Mononuclear cell (primary cell): Measurements from ENCODE around the gene GPC5. TPM values are rescaled to one million over a fixed set of nuclear protein-coding genes. Genes with fewer than 3 reads are reported as not detected.

Experiments used
- H3K27me3 ChIP-seq: 2 replicates; pipeline ENCODE4 v1.6.0; 2011; ENCODE audit warnings: low read length, control low read depth; ENCODE audit not compliant: insufficient read depth
- H3K4me1 ChIP-seq: 2 replicates; pipeline ENCODE4 v1.5.1; 2011; ENCODE audit warnings: mild to moderate bottlenecking, low read length, control low read depth; ENCODE audit not compliant: insufficient read depth
- H3K4me3 ChIP-seq: 2 replicates; pipeline ENCODE4 v1.5.1; 2011; ENCODE audit warnings: mild to moderate bottlenecking, low read length, moderate library complexity
- H3K9me3 ChIP-seq: 2 replicates; pipeline ENCODE4 v1.5.1; 2011; ENCODE audit warnings: low read depth, mild to moderate bottlenecking, control low read depth, low read length
- total RNA-seq: library from RNA; depleted of rRNA; stranded (reverse); fragments of >200 nt; gene quantifications from one replicate; pipeline ENCODE4 v1.2.3, GENCODE V29; 2012

The GPC5 gene
- total RNA-seq, 1 donor = 0.21 TPM

- H3K27me3 ChIP-seq = no peaks in the 10 kb centered on the region
- H3K4me1 ChIP-seq = no peaks in the 10 kb centered on the region
- H3K4me3 ChIP-seq = no peak overlapping the region
- H3K9me3 ChIP-seq = no peaks in the 10 kb centered on the region
Measured at GRCh38 chr13:91965511-91965910, 567.1 kb downstream of the GPC5 start.

GRCh38 chr13:91978571-91978970 is 580.1 kb downstream of the GPC5 start:
- no peaks in the 10 kb centered on the region for H3K9me3 ChIP-seq

GRCh38 chr13:91986761-91987483 is 588.5 kb downstream of the GPC5 start:
- Histone ChIP-seq H3K27me3 (no peaks in the 10 kb centered on the region), H3K4me3 (no peak overlapping the region), H3K9me3 (no peaks in the 10 kb centered on the region), H3K4me1 (no peaks in the 10 kb centered on the region)

More at GRCh38 chr13:91978571-91978970, 580.1 kb downstream of the GPC5 start:
- no peaks in the 10 kb centered on the region for H3K27me3 ChIP-seq
- H3K4me1 ChIP-seq = no peaks in the 10 kb centered on the region
- no peak overlapping the region for H3K4me3 ChIP-seq

GRCh38 chr13:91988331-91988730 is 589.9 kb downstream of the GPC5 start:
- H3K27me3 ChIP-seq = no peaks in the 10 kb centered on the region
- no peak overlapping the region for H3K4me3 ChIP-seq
- H3K9me3 ChIP-seq = no peaks in the 10 kb centered on the region
- H3K4me1 ChIP-seq = no peaks in the 10 kb centered on the region

- H3K4me1 ChIP-seq = no peaks in the 10 kb centered on the region
- no peak overlapping the region for H3K4me3 ChIP-seq
- no peaks in the 10 kb centered on the region for H3K27me3 ChIP-seq
- no peaks in the 10 kb centered on the region for H3K9me3 ChIP-seq
Measured at GRCh38 chr13:92012787-92013186, 614.4 kb downstream of the GPC5 start.

GRCh38 chr13:92017737-92018136 is 619.3 kb downstream of the GPC5 start:
- no peaks in the 10 kb centered on the region for H3K9me3 ChIP-seq
- H3K4me3 ChIP-seq = no peak overlapping the region
- no peaks in the 10 kb centered on the region for H3K27me3 ChIP-seq
- H3K4me1 ChIP-seq = no peaks in the 10 kb centered on the region

DNA sequence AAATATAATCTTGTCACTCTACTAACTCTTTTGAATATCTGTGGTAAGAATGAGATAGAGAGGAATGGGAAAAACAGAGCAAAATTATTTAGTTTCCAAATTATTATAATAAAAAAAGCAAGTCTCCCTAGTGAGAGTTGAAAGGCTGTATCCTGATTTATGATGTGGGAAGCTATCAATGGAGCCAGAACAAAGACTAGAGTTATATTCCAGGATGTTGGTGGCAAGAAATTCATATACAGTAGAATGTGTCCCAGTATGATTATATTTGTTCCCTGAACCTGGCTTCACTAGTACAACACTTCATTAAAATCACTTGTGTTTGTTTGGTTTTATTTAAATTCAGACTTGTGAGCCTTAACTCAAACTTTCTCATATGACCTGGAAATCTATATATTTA is 630.3 kb downstream of the GPC5 start:
- H3K9me3 ChIP-seq = no peaks in the 10 kb centered on the region
- no peak overlapping the region for H3K4me3 ChIP-seq
- H3K4me1 ChIP-seq = no peaks in the 10 kb centered on the region
- H3K27me3 ChIP-seq = no peaks in the 10 kb centered on the region

DNA sequence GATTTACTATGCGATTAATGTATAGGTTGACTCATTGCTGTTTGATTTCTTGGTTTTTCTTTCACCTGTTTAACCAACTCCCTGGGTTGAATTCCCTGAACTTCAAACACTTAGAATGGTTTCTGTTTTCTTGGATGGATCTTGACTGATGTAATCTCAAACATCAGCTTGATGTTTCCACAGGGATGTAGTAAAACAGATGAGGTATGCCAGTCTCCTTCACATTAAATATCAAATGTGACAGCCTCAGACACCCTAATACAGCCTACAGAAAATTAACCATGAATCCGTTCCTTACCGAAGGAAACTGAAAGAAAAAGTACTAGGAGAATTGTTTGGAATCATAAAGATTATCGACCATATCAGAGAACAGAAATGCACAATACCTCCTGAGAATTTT is 631.2 kb downstream of the GPC5 start:
- Histone ChIP-seq H3K27me3 (no peaks in the 10 kb centered on the region), H3K9me3 (no peaks in the 10 kb centered on the region), H3K4me3 (no peak overlapping the region), H3K4me1 (no peaks in the 10 kb centered on the region)

- Histone ChIP-seq H3K4me3 (no peak overlapping the region), H3K27me3 (no peaks in the 10 kb centered on the region), H3K4me1 (no peaks in the 10 kb centered on the region), H3K9me3 (no peaks in the 10 kb centered on the region)
Measured at GRCh38 chr13:92038905-92039304, 640.5 kb downstream of the GPC5 start.

GRCh38 chr13:92042522-92042921 is 644.1 kb downstream of the GPC5 start:
- Histone ChIP-seq H3K9me3 (no peaks in the 10 kb centered on the region), H3K4me1 (no peaks in the 10 kb centered on the region), H3K4me3 (no peak overlapping the region), H3K27me3 (no peaks in the 10 kb centered on the region)

GRCh38 chr13:92044351-92044750 is 645.9 kb downstream of the GPC5 start:
- H3K4me3 ChIP-seq = no peak overlapping the region
- H3K9me3 ChIP-seq = no peaks in the 10 kb centered on the region
- no peaks in the 10 kb centered on the region for H3K4me1 ChIP-seq
- H3K27me3 ChIP-seq = no peaks in the 10 kb centered on the region

DNA sequence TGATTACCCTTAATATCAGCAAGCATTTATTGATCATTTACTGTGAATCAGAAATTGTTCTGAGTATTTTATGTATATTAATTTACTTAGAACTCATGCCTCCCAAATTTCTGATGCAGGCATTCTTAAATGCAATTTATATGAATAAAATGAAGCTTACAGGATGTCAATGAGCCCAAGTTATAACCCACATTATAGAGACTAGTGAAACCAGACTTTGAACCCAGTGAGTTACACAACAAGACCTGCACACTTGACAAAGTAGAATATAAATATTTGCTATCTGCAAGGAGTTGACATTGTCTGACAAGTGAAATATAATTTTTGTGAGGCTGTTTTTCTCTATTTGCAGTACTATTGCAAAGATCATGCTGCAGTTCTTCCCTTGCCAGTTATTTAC is 656.0 kb downstream of the GPC5 start:
- no peak overlapping the region for H3K4me3 ChIP-seq
- no peaks in the 10 kb centered on the region for H3K9me3 ChIP-seq
- no peaks in the 10 kb centered on the region for H3K4me1 ChIP-seq
- H3K27me3 ChIP-seq = no peaks in the 10 kb centered on the region

DNA sequence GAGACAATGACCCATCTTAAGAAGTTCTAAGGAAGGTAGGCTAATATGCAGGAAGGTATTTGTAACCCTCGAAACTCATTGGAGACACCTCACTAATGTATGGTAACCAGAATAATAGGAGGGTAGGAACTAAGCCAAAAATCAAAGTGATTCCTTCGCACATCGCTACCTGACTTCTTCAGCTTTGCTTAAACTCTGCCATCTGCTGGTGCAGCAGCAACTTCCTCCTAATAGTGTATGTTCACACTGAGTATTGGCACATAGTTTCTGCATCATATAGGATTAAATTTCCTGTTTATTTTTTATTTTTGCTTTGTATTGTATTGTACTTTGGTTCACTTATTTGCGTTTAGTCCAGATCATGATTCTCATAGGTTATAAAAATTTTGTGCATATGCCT is 676.2 kb downstream of the GPC5 start:
- H3K4me3 ChIP-seq = no peak overlapping the region
- no peaks in the 10 kb centered on the region for H3K9me3 ChIP-seq
- no peaks in the 10 kb centered on the region for H3K27me3 ChIP-seq
- no peaks in the 10 kb centered on the region for H3K4me1 ChIP-seq

- Histone ChIP-seq H3K27me3 (no peaks in the 10 kb centered on the region), H3K9me3 (no peaks in the 10 kb centered on the region), H3K4me3 (no peak overlapping the region), H3K4me1 (no peaks in the 10 kb centered on the region)
Measured at GRCh38 chr13:92097337-92097903, 699.0 kb downstream of the GPC5 start.

DNA sequence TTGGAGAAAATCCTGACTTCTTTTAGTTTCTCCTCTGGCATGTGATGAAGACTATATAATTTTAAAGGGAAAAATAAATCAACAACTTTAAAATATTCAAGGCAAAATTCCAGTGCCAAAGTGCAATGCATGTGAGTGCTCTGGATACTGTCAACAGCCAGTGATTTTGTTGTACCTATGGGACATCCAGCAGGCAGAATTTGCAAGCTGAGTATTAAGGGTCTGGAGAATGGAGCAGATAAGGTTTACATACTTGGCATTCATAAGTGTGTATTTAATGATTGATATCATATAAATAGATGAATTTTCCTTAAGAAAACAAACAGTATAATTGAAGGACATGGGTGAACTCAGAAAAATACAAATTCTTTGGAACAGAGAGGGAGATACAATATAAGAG is 703.4 kb downstream of the GPC5 start:
- H3K9me3 ChIP-seq = no peaks in the 10 kb centered on the region
- H3K4me1 ChIP-seq = no peaks in the 10 kb centered on the region
- no peak overlapping the region for H3K4me3 ChIP-seq
- H3K27me3 ChIP-seq = no peaks in the 10 kb centered on the region

DNA sequence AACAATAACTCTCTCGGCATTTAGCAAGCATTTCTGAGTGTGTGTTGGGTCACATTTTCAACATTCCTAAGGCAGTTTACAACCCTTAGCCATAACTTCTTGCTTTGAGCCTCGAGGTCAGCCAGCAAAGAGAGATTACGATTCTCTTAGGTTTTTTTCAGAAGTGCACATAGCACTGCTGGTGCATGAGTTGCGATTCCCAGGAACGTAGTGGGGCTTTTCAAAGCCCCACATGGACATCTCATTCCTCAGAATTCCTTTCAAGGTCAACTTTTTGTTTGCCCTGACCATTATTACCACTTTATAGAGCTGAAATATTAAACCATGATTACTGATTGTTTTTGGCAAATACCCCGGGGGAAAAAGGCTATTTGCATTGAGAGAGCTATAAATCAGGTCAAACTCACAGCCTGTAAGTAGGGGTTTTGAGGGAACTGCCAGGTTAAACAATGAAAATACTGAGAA is 705.3 kb downstream of the GPC5 start:
- Histone ChIP-seq H3K4me3 (no peak overlapping the region), H3K9me3 (no peaks in the 10 kb centered on the region), H3K4me1 (no peaks in the 10 kb centered on the region), H3K27me3 (no peaks in the 10 kb centered on the region)
